ENCODE results near the gene RABGAP1L. TPM values are rescaled to one million over a fixed set of nuclear protein-coding genes. Genes with fewer than 3 reads are reported as not detected.
"Not testable (repeated sequence)": the region's sequence is repeated elsewhere in the genome, so short reads cannot be mapped to it uniquely, and the experiment has no call there.

Gene RABGAP1L
- total RNA-seq, 2 donors from 2014 or later: 37.9 to 59.8 TPM

GRCh38 chr1:174169342-174169741, 10.0 kb downstream of the RABGAP1L start:
- no peak overlapping the region for H3K27ac ChIP-seq
- H3K27me3 ChIP-seq (replicated peaks; ENCODE audit: insufficient read depth): no peaks in the 10 kb centered on the region
- no peaks in the 10 kb centered on the region for H3K36me3 ChIP-seq
- no peaks in the 10 kb centered on the region for H3K4me1 ChIP-seq (ENCODE audit: control insufficient read depth in 1 of 2, low read depth in 2 of 2)
- H3K4me3 ChIP-seq: no peak overlapping the region
- H3K9me3 ChIP-seq: no peaks in the 10 kb centered on the region
- ATAC-seq (ENCODE audit: insufficient number of reproducible peaks, low FRiP score, low read depth): no peak
- no peak for DNase-seq (ENCODE audit: low spot score)
- TF ChIP-seq, protein P1, sequence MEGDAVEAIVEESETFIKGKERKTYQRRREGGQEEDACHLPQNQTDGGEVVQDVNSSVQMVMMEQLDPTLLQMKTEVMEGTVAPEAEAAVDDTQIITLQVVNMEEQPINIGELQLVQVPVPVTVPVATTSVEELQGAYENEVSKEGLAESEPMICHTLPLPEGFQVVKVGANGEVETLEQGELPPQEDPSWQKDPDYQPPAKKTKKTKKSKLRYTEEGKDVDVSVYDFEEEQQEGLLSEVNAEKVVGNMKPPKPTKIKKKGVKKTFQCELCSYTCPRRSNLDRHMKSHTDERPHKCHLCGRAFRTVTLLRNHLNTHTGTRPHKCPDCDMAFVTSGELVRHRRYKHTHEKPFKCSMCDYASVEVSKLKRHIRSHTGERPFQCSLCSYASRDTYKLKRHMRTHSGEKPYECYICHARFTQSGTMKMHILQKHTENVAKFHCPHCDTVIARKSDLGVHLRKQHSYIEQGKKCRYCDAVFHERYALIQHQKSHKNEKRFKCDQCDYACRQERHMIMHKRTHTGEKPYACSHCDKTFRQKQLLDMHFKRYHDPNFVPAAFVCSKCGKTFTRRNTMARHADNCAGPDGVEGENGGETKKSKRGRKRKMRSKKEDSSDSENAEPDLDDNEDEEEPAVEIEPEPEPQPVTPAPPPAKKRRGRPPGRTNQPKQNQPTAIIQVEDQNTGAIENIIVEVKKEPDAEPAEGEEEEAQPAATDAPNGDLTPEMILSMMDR (IDR thresholded peaks at IDR 0.05): no peak

DNA sequence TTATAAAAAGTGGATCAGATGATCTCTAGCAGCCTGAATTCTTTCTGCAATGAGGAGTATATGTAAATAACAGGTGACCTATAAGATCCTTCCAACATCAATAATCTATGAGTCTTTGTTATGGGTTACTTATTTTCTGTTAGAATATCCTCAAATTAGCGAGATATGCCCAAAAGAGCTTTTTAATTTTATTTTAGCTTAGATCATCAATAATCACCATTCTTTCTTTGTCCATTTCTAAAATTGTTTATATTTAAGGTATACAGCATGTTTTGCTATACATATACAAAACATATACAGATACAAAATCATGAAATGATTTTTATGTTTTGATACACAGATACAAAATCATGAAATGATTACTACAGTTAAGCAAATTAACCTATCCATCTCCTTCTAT, 11.8 kb downstream of the RABGAP1L start:
- Histone ChIP-seq H3K4me3 (no peak overlapping the region), H3K4me1 (ENCODE audit: control insufficient read depth in 1 of 2, low read depth in 2 of 2) (no peaks in the 10 kb centered on the region), H3K27ac (no peak overlapping the region), H3K9me3 (no peaks in the 10 kb centered on the region), H3K36me3 (no peaks in the 10 kb centered on the region), H3K27me3 (replicated peaks; ENCODE audit: insufficient read depth) (no peaks in the 10 kb centered on the region)
- DNase-seq (ENCODE audit: low spot score) (no peak), ATAC-seq (ENCODE audit: insufficient number of reproducible peaks, low FRiP score, low read depth) (no peak)
- TF ChIP-seq, protein P1 (IDR thresholded peaks at IDR 0.05): no peak

- TF ChIP-seq, protein P1 (IDR thresholded peaks at IDR 0.05): no peak
- ATAC-seq (ENCODE audit: insufficient number of reproducible peaks, low FRiP score, low read depth): no peak
Observed at GRCh38 chr1:174174461-174175329, 15.4 kb downstream of the RABGAP1L start.

GRCh38 chr1:174178459-174178858, 19.1 kb downstream of the RABGAP1L start:
- not testable (repeated sequence) for ATAC-seq (ENCODE audit: insufficient number of reproducible peaks, low FRiP score, low read depth); DNase-seq (ENCODE audit: low spot score); H3K4me3 ChIP-seq; H3K36me3 ChIP-seq; H3K9me3 ChIP-seq; H3K27ac ChIP-seq; H3K27me3 ChIP-seq (replicated peaks; ENCODE audit: insufficient read depth)
- peaks cover 4 to 17% of the 10 kb centered on the region in 2 donors for H3K4me1 ChIP-seq (ENCODE audit: control insufficient read depth in 1 of 2, low read depth in 2 of 2)

More at GRCh38 chr1:174174461-174175329, 15.4 kb downstream of the RABGAP1L start:
- Histone ChIP-seq H3K36me3 (no peaks in the 10 kb centered on the region), H3K27me3 (replicated peaks; ENCODE audit: insufficient read depth) (no peaks in the 10 kb centered on the region), H3K4me1 (ENCODE audit: control insufficient read depth in 1 of 2, low read depth in 2 of 2) (no peaks in the 10 kb centered on the region), H3K9me3 (no peaks in the 10 kb centered on the region), H3K27ac (no peak overlapping the region), H3K4me3 (no peak overlapping the region)
- DNase-seq (ENCODE audit: low spot score): no peak

- TF ChIP-seq, protein P1 (IDR thresholded peaks at IDR 0.05): no peak
- ATAC-seq (ENCODE audit: insufficient number of reproducible peaks, low FRiP score, low read depth): no peak
- no peak overlapping the region for H3K27ac ChIP-seq
- H3K27me3 ChIP-seq (replicated peaks; ENCODE audit: insufficient read depth): no peaks in the 10 kb centered on the region
- no peak overlapping the region for H3K4me3 ChIP-seq
- H3K4me1 ChIP-seq (ENCODE audit: control insufficient read depth in 1 of 2, low read depth in 2 of 2): peaks cover 0 to 11% of the 10 kb centered on the region in 2 donors
- no peaks in the 10 kb centered on the region for H3K36me3 ChIP-seq
- H3K9me3 ChIP-seq: peaks cover 4% of the 10 kb centered on the region
- no peak for DNase-seq (ENCODE audit: low spot score)
Observed at GRCh38 chr1:174189428-174190062, 30.2 kb downstream of the RABGAP1L start.

All from thoracic aorta (tissue), 2 donors.